GM18868 (cell line): ENCODE data around the gene NOS1AP.

Experiments used
- ATAC-seq: cut with Tn5 transposase; IDR thresholded peaks from one replicate; pipeline ENCODE4 v1.9.1; 2021; ENCODE audit warnings: mild to moderate bottlenecking, moderate library complexity; ENCODE audit not compliant: unreplicated experiment

The NOS1AP gene

DNA sequence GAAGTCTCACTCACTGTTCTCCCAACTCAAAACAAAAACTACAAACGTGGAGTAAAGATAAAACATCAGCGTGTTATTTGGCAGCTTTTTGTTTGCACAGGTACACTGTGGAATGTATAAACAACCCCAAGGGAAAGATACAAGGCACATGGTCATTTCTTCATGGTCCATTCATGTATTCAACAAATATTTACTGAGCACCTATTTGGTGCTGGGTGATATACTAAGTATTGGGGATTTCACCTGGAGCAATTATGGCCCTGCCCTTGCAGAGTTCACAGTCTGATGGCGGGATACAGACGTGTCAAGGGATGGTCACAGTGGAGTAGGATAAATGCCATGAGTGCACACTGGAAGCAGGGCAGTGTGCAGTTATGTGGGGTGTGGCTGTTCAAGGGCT, 171.1 kb downstream of the NOS1AP start:
- no peak for ATAC-seq

DNA sequence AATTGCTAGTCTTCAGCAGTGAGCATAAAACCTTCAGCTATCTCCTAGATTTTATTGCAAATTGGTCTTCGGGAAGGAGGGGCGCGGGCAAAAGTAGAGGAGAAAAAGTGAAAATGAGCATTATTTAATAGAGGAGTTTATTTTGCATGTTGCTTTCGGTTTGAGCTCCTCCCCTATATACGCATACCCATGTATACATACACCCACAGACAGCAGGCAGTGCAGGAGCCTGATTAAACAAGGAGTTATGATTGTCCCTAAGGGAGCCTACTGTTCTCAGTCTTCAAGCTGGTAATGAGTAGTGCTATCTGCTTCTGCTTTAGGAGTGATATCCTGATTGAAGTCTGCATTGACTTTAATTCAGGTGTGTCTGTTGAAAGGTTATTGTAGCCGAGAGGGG, 173.3 kb downstream of the NOS1AP start:
- ATAC-seq, result no peak

DNA sequence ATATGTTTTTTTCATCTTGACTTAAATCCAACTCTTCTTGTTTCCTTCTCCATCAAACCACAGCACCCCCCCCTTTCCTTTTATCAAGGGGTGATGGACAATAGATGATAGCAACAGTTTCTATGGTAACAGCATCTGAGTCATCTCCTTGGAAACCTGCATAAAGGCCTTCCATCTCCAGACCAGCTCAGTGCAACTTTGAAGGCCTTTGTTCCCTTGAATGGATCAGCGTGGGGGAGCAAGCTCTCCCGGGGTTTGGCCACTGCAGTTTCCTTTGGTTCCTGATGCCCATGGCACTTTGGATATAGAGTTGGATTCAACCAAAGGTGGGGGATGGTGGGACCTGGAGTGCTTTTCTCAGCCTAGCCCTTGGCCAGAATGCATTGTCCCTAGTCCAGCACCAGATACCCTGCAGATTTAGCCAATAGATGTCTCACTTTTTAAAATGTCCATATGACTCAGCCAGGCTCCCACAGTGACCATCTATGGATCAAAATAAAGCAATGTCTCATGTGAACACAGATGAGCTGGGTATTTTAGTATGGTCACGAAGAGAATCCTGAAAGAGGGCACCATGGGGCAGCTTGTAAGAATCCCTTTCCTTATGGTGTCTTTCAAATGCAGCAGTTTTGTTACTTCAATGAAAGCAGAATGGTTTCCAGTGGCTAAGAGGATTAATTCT, 179.5 kb downstream of the NOS1AP start:
- no peak for ATAC-seq

DNA sequence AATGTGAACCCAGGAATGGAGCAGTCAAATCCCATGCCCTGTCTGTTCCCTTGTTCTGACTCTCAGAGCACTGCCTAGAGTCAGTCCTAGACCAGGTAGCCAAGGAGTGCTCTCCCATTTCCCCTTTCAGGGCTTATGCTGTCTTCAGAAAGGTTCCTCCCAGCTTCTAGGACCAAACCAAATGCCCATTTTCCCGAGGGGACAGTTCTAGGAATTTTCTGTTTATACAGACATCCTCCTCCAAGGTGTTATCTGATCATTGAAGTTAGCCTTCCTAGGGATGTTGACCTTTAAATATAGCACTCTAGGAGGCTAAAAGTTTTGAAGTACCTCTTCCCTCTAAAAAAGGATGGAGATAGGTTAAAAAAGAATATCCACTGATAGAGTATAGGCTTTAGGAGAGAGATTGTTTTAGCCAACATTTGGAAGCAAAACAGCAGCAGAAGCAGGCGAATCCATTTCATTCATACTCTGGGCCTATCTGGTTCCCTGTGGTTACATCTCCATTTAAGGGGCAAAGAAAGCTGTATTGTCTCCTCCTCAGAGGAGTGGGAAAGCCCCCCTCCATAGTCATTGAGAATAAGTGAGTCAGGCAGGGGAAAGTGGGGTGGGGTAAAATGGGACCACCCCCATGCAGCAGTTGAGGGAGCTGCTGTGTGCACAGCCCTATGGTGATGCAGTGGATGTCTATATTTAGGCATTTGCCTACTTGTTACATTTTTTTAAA, 180.7 kb downstream of the NOS1AP start:
- ATAC-seq, result no peak

DNA sequence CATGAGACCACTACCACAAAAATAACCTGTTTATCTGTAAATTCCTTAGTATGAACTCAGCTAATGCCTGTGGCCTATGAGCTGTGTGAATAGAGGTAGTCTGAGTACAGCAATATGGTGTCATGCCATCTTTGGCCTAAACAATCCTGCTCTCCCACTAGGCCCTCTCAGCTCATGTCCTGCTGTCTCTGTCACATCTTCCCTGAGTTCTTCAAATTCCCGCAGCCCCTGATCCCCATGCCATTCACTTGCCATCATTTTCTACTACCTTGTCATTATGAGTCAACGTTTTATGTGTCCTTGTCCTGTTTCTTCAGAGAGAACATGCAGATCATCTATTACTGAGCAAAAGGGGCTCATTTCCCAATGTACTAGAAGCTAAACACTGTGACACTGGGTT, 181.6 kb downstream of the NOS1AP start:
- no peak for ATAC-seq

DNA sequence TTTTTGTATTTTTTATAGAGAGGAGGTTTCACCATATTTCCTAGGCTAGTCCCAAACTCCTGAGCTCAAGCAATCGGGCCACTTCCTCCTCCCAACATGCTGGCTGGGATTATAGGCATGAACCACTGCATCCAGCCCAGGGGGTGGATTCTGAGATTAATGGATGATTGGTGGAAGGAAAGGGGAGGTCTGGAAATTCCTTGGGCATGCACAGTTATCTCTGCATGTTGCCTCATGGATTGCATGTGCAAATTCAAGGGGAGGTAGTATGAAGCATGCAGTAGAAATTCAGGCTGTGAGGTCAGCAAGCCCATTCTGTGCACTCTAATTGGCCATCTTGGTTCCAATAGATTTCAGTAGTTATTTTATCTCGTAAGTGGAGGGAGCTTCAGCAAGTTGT, 182.7 kb downstream of the NOS1AP start:
- ATAC-seq, result no peak

DNA sequence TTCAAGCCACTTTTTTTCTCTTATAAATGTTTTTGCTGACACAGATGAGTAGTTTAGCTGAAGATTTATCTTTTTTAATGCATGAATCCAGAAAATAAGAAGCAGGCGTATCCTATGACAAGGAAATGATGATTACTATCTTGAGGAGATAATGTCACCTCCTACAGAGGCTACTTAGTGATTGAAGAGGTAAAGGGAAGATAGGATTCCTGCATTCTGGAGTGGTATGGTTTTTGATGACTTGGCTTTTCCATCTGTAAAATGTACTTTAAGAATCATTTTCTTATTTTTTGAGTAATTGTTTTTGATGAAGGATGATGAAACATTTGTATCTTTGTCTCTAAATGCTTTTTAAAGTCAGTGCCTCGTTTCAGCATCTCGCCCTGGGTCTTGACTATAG, 184.3 kb downstream of the NOS1AP start:
- no peak for ATAC-seq

DNA sequence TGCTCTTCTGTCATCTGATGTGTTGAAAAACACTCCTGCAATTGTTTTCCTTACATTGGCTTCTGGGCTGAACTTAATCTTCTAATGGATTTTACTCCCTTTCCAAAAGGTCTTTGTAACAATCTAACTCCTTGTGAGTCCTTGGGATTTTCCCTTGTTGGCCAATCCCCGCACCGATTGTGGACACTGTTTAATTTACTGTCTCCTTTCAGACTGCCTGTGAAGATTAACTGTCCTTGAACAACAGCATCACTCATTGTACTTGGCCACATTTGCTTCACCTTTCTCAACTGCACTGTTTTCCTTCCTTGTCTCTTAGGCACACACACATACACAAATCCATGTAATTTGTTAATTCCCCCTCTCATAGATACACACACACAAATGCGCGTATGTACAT, 186.8 kb downstream of the NOS1AP start:
- ATAC-seq, result no peak

DNA sequence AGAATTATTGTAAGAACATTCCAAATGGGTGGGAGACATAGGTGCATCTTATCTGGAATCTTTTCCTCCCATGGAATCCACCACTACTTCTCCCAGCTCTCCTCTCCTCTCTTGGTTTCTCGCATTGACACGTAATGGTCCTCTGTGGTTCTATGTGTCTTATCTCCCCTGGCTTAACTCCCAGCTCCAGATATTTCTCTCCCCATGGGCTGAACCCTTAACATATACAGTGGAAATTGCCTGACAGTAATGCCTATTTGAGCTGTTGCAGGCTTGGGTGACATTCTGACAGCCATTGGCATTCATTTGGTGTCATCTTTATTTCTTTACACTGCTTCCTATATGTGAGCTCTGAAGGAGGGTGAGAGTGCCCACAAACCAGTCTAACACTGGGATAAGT, 188.9 kb downstream of the NOS1AP start:
- ATAC-seq, result no peak

DNA sequence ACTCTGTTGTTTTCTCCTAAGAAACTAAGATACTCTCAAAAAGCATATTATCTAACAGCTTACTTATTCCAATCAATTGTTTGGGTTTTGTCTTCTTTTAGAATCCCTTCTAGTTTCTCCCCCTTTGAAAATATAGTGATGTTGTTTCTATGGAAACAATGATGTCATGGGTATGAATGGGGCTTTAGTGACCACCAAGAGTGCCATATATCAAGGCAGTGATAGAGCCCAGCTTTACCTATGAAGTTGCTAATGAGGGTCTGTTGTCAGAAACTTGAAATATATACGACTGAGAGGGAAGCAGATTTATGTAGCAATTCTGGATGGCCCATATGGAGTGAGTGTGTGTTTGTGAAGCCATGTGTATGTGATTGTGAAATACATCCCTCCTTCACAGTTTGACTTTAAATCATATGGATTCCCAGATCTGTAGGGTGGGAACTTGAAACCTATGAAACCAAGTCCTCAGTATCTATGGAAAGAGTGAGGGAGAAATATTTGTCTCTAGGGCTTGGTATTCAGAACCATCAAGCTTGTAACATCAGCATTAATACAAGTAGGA, 190.5 kb downstream of the NOS1AP start:
- no peak for ATAC-seq

DNA sequence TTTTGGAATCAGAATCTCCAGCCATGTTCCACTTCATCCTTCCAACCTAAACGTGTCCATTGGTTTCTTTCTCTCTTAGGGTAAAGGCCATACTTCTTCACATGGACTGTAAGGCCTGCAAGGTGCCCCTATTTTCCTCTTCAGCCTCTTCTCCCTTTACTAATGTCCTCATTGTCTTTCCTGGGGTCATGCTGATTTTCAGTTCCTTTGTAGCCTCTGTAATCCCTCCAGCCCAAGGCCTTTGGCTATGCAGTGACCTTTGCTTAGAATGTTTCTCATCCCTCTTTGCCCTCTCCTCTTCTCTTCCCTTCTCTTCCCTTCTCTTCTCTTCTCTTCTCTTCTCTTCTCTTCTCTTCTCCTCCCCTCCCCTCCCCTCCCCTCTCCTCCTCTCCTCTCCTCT, 194.6 kb downstream of the NOS1AP start:
- no peak for ATAC-seq

DNA sequence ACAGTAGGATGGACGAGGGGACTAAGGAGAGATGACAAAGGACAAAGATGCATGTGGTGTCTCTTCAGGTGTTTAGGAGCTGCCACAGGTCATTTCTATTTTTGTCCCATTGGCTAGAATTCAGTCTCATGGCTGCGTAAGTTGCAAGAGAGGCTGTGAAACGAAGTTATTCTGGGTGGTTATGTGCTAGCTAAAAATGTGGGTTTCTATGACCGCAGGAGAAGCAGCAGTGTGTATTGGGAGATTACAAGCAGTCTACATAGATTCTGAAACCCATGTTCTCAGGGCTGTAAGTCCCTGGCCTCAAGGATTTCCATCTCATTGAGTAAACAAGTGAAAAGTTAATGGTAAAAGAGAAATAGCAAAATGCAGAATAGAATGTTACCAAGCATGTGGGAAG, 196.5 kb downstream of the NOS1AP start:
- peak; percentile 57 for ATAC-seq

DNA sequence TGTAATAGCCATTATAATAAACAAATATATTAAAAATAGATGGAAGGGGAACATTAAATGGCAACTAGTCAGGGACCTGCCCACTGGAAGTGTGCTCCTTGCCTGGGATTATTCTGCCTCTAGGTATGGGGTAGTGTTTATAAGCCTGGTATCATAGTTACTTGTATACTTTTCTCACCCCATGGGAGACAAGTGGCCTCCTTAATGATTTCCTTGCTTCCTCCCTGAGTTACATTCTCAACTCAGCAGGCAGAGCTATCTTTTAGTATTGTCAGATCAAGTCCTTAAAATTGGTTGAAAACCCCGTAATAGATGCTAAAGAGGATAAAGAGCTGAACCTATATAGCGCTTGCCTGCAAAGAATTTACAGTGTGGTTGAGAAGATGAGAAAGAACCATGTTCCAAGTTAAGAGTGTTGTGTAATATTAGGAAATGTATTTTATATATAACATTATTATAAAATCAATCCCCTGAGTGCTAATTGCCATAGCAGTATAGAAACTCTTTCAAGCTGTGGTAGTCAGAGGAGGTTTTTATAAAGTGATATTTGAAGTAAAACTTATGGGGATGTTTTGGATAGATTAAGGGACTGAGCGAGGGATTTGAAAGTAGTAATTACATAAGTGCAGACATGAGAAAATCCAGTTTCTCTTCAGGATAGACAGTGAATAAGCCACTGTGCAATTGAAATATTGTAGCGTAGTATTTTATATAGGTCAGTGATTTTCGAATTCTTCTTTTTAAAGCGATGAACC, 200.7 kb downstream of the NOS1AP start:
- no peak for ATAC-seq

DNA sequence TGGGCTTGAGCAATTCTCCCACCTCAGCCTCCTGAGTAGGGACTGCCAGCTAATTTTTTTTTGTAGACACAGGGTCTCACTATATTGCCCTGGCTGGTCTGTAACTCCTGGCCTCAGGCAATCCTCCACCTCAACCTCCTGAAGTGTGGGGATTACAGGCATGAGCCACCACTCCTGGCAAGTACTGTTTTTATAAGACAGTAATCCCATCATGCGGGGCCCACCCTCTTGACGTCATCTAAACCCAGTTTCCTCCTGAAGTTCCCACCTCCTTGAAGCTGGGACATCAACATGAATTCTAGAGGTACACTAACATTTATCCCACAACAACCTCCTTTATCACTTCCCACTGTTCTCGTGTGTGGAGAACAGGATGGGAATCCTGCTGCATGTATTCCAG, 202.5 kb downstream of the NOS1AP start:
- no peak for ATAC-seq

DNA sequence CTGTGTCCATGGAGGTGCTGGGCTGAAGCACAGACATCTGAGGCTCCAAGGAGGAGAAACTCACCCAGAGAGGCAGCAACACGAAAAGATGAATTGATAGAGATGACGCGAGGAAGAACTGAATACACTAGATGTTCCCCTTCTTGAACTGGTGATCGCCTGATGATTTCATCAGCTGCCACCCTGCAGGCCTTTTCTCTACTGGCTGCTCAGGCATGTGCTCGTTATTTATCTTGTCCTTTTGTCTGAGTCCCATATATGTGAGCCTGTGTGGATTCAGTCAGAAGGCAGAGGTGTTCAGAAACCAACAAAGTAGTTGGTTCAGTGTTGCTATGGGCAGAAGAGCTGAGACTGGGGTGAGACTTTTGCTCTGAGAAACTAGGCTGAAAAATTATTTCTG, 202.9 kb downstream of the NOS1AP start:
- ATAC-seq, result no peak

DNA sequence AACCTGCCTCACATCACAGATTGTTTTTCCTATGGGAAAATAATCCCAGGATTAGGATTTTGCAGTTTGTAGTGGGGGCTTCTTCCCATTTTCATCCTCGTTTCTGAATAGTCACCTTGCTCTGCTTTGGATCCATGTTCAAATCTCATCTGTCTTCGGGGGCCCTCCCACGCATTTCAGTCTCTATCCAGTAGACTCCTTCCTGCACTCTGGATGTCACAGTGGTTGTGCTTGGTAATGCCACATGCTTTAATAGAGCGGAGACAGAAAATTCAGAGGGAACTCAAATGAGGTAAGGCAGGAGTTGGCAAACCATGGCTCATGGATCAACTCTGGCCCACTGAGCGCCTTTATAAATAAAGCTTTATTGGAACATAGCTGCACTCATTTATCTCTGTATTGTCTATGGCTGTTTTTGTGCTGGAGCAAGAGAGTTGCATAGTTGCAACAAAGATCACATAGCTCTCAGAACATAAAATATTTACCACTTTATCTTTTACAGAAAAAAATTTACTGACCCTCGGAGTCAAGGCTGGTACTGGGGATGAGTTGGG, 206.2 kb downstream of the NOS1AP start:
- no peak for ATAC-seq

DNA sequence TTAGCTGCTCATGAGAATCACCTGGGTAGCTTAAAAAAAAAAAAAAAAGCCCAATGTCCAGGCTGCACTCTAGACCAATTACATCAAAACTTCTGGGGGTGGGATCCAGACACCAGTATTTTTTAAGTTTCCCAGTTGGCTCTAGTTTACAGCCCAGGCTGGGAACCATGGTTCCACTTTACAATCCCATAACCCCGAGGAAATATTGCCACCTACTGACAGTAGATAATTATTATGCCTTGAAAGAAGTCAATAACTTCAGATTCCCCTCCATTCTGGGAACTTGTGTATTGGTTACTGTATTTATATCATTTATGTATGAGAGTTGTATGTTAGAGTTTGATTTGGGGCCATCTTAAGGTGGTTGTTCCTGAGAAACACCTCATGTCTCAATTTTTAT, 207.0 kb downstream of the NOS1AP start:
- ATAC-seq, result no peak

DNA sequence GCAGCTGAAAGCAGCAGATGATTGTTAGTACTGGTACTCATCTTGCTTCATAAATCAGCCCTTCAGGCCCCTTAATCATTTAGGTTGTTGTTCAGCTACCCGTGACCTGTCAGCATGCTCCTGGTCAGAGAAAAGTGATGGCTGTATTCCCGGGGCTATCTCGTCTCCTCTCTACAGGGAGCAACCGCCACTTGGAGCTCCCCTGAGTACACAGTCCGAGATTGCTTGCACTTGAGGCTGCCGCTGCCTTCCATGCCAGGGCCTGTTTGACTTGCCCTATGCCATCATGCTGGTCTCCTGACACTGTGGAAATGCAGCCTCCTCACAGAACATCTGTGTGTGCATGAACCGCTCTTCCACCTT, 209.6 kb downstream of the NOS1AP start:
- no peak for ATAC-seq

DNA sequence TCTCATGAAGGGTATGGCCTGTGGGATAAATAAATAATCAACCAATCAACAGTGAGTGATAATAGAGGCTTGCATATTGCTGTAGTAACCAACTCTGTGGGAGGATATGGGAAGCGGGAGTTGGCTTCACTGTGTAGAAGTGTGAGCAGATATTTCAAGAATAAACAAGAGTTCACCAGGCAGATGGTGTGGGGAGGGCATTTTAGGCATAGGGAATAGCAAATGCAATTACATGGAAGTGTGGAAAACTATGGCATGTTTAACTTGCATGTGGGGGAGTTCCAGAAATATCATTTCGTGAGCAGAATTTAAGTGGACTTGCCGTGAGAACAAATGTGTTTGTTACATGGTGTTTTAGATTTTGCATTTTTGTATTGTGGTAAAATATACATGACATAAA, 211.9 kb downstream of the NOS1AP start:
- ATAC-seq, result no peak

DNA sequence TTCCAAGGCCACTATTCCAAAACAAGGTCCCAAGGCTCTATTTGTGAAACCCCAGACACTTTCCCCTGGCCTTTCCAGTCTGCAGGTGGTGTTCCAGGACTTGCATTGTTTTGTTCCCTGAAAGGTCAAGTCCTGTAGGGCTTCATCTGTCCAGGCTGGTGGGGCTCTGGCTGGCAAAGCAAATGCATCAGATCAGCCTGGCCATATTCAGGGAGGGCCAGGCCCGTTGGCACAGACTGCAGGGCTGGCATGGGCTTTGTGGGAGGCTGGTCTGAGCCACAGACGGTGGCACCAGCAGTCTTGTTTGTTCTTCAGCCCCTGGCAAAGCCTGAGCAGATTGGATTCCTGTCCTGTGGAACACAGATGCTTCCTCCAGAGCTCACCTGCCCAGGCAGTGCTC, 214.2 kb downstream of the NOS1AP start:
- no peak for ATAC-seq

DNA sequence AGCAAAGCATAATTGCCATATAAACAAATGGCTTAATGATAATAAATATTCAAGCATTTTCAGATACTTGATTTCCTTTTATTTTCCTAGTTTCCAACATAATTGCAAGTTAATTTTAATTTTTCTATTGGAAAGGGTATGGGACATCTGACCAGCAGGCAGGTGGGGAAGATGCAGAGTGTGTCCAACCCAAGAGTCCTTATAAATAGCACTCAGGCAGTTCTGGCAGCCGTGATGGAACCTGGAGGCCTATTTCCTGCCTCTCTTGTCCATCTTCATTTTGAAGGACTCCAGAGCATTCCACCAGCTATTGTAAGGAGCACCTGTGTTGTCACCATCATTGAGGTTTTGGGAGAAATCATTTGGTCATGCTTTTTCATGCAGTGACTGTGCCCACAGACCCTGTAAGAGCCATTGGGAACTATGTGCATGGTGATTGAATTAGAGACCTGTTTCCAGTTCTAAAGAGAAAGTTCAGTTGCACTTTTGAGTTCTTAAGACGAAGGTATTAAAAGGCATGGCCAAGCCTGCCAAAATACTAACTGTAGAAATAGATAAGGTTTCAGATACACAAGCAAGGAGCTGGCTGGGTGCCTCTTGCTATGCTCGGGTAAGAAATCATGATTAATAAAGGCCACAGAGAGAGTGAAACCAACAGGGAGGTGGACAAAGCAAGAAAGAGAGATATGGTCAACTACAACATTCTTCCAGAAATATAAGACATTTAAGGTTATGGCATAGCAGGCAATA, 214.9 kb downstream of the NOS1AP start:
- ATAC-seq, result no peak
